ENCODE data around the gene TM9SF3.
"Not testable (repeated sequence)": the region's sequence is repeated elsewhere in the genome, so short reads cannot be mapped to it uniquely, and the experiment has no call there.

TM9SF3 gene

DNA sequence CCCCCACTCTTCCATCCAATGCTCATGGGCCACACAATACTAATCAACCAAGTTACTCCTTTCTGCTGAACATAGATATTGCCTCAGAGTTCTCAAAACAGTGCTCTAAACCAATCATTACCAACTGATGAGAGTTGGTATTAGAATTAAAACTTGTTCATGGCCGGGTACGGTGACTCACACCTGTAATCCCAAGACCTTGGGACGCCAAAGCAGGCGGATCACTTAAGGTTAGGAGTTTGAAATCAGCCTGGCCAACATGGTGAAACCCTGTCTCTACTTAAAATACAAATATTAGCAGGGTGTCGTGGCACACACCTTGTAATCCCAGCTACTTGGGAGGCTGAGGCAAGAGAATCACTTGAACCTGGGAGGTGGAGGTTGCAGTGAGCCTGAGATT, 8.2 kb downstream of the TM9SF3 start:
- DNase-seq (ENCODE audit: low read depth), result no peak

DNA sequence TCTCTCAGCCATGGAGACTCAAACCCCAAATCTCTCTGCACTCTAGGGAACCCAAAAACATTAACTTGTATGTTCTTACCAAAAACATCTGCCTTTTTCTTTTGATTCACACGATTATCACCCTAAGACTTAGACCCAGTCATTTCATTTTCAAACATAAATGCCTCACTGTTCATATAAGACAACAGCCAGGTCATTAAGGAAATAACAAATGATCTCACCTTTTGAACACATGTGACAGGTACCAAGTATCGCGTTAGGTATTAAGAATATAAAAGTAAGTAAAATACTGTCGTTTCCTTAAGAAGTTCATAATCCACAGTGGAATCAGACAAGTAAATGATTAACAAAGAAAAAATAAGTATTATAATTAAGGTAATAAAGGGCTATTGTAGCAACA, 8.8 kb downstream of the TM9SF3 start:
- DNase-seq (ENCODE audit: low read depth), result no peak
- H3K4me1 ChIP-seq (ENCODE audit: control insufficient read depth, insufficient read depth, low read length), result peaks cover 35% of the 10 kb centered on the region
- H3K27me3 ChIP-seq (replicated peaks; ENCODE audit: control insufficient read depth, insufficient read depth, low read length), result no peaks in the 10 kb centered on the region
- H3K4me3 ChIP-seq (ENCODE audit: low read length), result no peak overlapping the region
- H3K36me3 ChIP-seq (ENCODE audit: control insufficient read depth, insufficient read depth, low read length, severe bottlenecking), result peaks cover 3% of the 10 kb centered on the region
- no peak overlapping the region for H3K9ac ChIP-seq (ENCODE audit: low read length)
- no peaks in the 10 kb centered on the region for H3K9me3 ChIP-seq (ENCODE audit: control insufficient read depth, low read length)

More for the DNA sequence above, 8.2 kb downstream of the TM9SF3 start:
- no peaks in the 10 kb centered on the region for H3K27me3 ChIP-seq (replicated peaks; ENCODE audit: control insufficient read depth, insufficient read depth, low read length)
- peaks cover 35% of the 10 kb centered on the region for H3K4me1 ChIP-seq (ENCODE audit: control insufficient read depth, insufficient read depth, low read length)
- H3K9me3 ChIP-seq (ENCODE audit: control insufficient read depth, low read length), result no peaks in the 10 kb centered on the region
- no peak overlapping the region for H3K4me3 ChIP-seq (ENCODE audit: low read length)
- no peak overlapping the region for H3K9ac ChIP-seq (ENCODE audit: low read length)
- peaks cover 3% of the 10 kb centered on the region for H3K36me3 ChIP-seq (ENCODE audit: control insufficient read depth, insufficient read depth, low read length, severe bottlenecking)

DNA sequence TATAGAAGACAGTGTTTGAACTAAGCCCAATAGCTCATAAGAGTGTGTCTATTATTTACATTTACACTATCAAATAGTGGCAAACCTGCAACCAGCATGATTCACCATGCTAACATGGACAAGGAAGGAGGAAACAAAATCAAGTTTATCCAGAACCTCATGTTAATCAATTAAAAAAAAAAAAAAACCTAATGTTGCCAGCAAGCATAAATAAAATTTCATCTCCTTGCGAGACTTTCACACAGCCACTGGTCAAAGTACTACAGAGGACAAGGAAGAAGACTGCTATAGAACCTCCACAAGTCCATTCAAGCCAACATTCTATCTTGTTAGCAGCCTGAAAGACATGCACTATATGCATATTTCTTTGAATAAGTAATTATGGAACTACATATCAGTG, 9.7 kb downstream of the TM9SF3 start:
- no peaks in the 10 kb centered on the region for H3K27me3 ChIP-seq (replicated peaks; ENCODE audit: control insufficient read depth, insufficient read depth, low read length)
- H3K36me3 ChIP-seq (ENCODE audit: control insufficient read depth, insufficient read depth, low read length, severe bottlenecking), result peaks cover 6% of the 10 kb centered on the region
- no peak overlapping the region for H3K9ac ChIP-seq (ENCODE audit: low read length)
- H3K4me3 ChIP-seq (ENCODE audit: low read length), result no peak overlapping the region
- no peaks in the 10 kb centered on the region for H3K9me3 ChIP-seq (ENCODE audit: control insufficient read depth, low read length)
- H3K4me1 ChIP-seq (ENCODE audit: control insufficient read depth, insufficient read depth, low read length), result peaks cover 30% of the 10 kb centered on the region
- no peak for DNase-seq (ENCODE audit: low read depth)

DNA sequence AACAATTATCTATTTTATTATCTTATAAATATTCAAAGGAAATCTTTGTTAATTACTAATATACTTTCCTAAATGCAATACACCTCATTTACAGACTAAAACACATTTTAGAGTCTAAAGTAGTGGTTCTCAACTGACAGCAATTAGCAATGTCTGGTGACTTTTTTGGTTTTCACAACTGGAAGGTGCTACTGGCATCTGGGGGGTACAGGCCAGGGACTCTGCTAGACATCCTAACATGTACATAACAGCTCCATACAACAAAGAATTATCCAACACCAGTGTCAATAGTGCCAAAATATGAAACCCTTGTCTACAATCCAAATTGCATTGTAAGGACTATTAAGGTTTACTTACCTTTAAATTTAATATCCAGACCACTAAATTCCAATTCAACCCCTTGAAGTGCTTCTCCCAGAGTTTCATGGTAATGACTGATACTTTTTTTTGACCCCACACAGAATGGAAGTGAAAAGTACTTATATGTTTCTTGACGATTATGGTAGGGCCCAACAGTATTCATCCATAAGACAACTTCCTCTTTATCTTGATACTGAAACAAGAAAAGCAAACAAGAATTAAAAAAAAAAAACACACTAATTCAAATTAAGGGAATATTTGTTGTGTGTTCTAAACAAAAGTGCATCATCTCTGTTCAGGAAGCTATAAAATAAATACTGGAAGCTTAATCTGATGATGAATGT, 10.4 kb downstream of the TM9SF3 start:
- no peak for DNase-seq (ENCODE audit: low read depth)
- no peak overlapping the region for H3K9ac ChIP-seq (ENCODE audit: low read length)
- H3K9me3 ChIP-seq (ENCODE audit: control insufficient read depth, low read length), result no peaks in the 10 kb centered on the region

DNA sequence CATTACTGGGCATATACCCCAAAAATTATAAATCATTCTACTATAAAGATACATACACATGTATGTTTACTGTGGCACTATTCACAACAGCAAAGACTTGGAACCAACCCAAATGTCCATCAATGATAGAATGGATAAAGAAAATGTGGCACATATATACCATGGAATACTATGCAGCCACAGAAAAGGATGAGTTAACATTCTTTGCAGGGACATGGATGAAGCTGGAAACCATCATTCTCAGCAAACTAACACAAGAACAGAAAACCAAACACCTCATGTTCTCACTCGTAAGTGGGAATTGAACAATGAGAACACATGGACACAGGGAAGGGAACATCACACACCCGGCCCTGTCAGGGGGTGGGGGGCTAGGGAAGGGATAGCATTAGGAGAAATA, 12.2 kb downstream of the TM9SF3 start:
- not testable (repeated sequence) for H3K4me3 ChIP-seq (ENCODE audit: low read length); H3K27me3 ChIP-seq (replicated peaks; ENCODE audit: control insufficient read depth, insufficient read depth, low read length); DNase-seq (ENCODE audit: low read depth); H3K36me3 ChIP-seq (ENCODE audit: control insufficient read depth, insufficient read depth, low read length, severe bottlenecking); H3K9ac ChIP-seq (ENCODE audit: low read length); H3K9me3 ChIP-seq (ENCODE audit: control insufficient read depth, low read length)
- H3K4me1 ChIP-seq (ENCODE audit: control insufficient read depth, insufficient read depth, low read length), result peaks cover 11% of the 10 kb centered on the region

More for the DNA sequence above, 10.4 kb downstream of the TM9SF3 start:
- H3K4me3 ChIP-seq (ENCODE audit: low read length), result no peak overlapping the region
- H3K36me3 ChIP-seq (ENCODE audit: control insufficient read depth, insufficient read depth, low read length, severe bottlenecking), result peaks cover 6% of the 10 kb centered on the region
- no peaks in the 10 kb centered on the region for H3K27me3 ChIP-seq (replicated peaks; ENCODE audit: control insufficient read depth, insufficient read depth, low read length)
- peaks cover 24% of the 10 kb centered on the region for H3K4me1 ChIP-seq (ENCODE audit: control insufficient read depth, insufficient read depth, low read length)

DNA sequence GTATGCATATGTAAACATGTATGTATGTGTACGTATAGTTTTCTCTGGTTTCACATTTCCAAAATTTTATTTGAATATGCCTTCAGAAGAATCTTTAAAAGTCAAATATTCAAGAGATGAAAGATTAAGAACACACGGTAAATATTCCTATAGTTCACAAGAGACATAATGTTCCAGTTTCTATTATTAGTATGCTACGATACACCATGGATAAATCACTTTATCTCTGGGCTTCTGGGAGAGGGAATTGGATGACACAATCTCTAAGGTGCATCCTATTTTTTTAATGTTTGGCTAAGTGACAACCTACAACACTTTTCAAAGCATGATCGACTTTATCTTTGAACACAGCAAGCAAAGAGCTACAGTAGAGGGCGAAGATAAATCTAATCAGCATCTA, 13.8 kb downstream of the TM9SF3 start:
- H3K27me3 ChIP-seq (replicated peaks; ENCODE audit: control insufficient read depth, insufficient read depth, low read length), result no peaks in the 10 kb centered on the region
- no peak for DNase-seq (ENCODE audit: low read depth)
- peaks cover 2% of the 10 kb centered on the region for H3K4me1 ChIP-seq (ENCODE audit: control insufficient read depth, insufficient read depth, low read length)
- peaks cover 9% of the 10 kb centered on the region for H3K36me3 ChIP-seq (ENCODE audit: control insufficient read depth, insufficient read depth, low read length, severe bottlenecking)
- no peaks in the 10 kb centered on the region for H3K9me3 ChIP-seq (ENCODE audit: control insufficient read depth, low read length)
- no peak overlapping the region for H3K9ac ChIP-seq (ENCODE audit: low read length)
- no peak overlapping the region for H3K4me3 ChIP-seq (ENCODE audit: low read length)

DNA sequence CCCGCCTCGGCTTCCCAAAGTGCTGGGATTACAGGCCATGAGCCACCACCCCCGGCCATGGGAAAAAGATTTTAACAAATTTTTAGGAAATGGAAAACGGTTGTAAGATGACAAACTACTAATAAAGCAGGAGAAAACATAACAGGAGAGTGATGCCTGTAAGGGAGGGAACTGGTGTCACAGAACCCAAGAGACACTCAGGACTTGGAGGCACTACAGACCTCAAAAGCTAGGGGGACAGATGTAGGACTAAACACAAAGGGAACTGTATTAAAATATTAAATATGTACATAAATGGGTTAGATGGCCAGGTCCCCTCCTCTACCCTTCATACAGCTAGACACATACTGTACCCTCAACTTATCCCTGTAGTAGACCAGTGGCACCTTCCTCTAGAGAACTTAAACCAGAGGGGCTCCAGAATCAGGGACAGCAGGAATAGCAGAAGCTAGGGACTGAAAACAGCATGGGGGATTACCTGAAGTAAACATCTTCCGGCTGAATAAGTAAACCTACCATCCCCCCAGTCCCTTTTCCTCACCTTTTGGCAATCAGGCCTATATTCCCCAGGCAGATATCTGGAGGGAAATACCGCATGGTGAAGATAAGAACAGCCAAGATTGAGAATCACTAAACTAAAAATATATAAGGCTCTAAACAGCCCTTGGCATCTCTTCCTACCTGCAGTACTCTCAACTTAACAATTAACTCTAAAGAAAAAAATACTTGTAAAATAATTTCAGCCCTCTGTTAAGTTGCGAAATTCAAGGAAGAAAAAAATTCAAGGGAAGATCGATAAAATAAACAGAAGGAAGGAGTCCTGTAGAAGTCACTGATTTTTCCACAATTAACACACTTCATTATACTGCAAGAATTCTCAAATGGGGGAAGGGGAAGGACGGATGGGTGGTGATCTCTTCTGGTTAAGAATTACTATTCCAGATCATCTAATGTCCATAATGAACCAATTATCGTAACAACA, 15.5 kb downstream of the TM9SF3 start:
- Histone ChIP-seq H3K9ac (ENCODE audit: low read length) (no peak overlapping the region), H3K27me3 (replicated peaks; ENCODE audit: control insufficient read depth, insufficient read depth, low read length) (no peaks in the 10 kb centered on the region), H3K4me3 (ENCODE audit: low read length) (no peak overlapping the region), H3K36me3 (ENCODE audit: control insufficient read depth, insufficient read depth, low read length, severe bottlenecking) (peaks cover 9% of the 10 kb centered on the region), H3K9me3 (ENCODE audit: control insufficient read depth, low read length) (no peaks in the 10 kb centered on the region), H3K4me1 (ENCODE audit: control insufficient read depth, insufficient read depth, low read length) (peaks cover 3% of the 10 kb centered on the region)
- DNase-seq (ENCODE audit: low read depth), result no peak

DNA sequence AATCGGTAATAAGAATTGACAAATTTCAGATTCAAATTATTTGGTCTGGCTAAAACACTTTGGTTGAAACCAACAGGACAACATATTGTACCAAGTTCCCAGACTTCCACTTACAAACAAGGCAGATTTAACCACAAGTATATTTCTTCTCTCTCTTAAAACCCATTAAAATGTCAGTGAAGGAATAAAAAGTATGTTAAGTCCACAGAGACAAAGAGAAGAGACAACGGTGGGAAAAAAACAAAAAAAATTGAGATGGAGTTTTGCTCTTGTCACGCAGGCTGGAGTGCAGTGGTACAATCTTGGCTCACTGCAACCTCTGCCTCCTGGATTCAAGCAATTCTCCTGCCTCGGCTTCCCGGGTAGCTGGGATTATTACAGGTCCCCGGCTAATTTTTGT, 16.3 kb downstream of the TM9SF3 start:
- no peaks in the 10 kb centered on the region for H3K27me3 ChIP-seq (replicated peaks; ENCODE audit: control insufficient read depth, insufficient read depth, low read length)
- H3K36me3 ChIP-seq (ENCODE audit: control insufficient read depth, insufficient read depth, low read length, severe bottlenecking), result peaks cover 6% of the 10 kb centered on the region
- DNase-seq (ENCODE audit: low read depth), result no peak
- H3K9ac ChIP-seq (ENCODE audit: low read length), result no peak overlapping the region
- H3K4me1 ChIP-seq (ENCODE audit: control insufficient read depth, insufficient read depth, low read length), result peaks cover 10% of the 10 kb centered on the region
- no peak overlapping the region for H3K4me3 ChIP-seq (ENCODE audit: low read length)
- no peaks in the 10 kb centered on the region for H3K9me3 ChIP-seq (ENCODE audit: control insufficient read depth, low read length)

DNA sequence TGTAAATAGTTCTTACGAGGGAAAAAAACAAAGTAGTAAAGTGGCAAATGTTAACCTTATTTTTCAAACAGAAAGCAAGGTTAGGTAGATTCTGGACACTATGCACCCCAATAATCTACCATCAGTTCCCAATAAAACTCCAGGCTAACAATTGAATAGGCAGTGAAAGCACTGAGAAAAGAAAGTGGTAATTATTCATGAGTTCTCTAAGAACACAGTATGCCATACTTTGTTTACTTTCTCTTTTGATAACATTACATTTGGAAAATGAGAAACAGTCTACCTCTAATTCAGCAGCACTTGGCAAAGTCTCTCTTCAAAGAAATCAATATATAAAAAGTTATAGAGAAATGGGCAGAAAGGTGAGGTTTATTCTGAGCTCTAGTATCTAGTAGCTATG, 18.4 kb downstream of the TM9SF3 start:
- no peak overlapping the region for H3K4me3 ChIP-seq (ENCODE audit: low read length)
- DNase-seq (ENCODE audit: low read depth), result no peak
- no peak overlapping the region for H3K9ac ChIP-seq (ENCODE audit: low read length)
- H3K27me3 ChIP-seq (replicated peaks; ENCODE audit: control insufficient read depth, insufficient read depth, low read length), result no peaks in the 10 kb centered on the region
- peaks cover 10% of the 10 kb centered on the region for H3K4me1 ChIP-seq (ENCODE audit: control insufficient read depth, insufficient read depth, low read length)
- no peaks in the 10 kb centered on the region for H3K9me3 ChIP-seq (ENCODE audit: control insufficient read depth, low read length)
- peaks cover 18% of the 10 kb centered on the region for H3K36me3 ChIP-seq (ENCODE audit: control insufficient read depth, insufficient read depth, low read length, severe bottlenecking)

DNA sequence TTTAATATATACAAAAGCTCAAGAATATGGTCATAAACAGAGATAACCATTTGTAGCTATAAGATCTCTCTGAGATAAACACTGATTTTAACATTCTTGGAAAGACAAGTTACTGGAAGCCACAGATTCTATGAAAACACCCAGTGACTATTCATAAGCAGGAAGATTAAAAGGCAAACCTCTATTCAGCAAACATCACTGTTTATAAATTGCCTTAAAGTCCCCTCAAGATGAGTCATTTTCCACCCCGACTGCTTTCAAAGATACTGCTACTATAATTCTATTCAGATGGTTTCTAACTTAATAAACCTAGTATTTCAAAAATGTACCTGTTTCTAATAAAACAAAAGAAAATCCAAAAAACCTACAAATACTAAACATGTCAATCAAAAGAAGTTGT, 21.0 kb downstream of the TM9SF3 start:
- DNase-seq (ENCODE audit: low read depth), result peak; percentile 60
- H3K27me3 ChIP-seq (replicated peaks; ENCODE audit: control insufficient read depth, insufficient read depth, low read length), result no peaks in the 10 kb centered on the region
- peaks cover 22% of the 10 kb centered on the region for H3K36me3 ChIP-seq (ENCODE audit: control insufficient read depth, insufficient read depth, low read length, severe bottlenecking)
- no peak overlapping the region for H3K9ac ChIP-seq (ENCODE audit: low read length)
- no peaks in the 10 kb centered on the region for H3K9me3 ChIP-seq (ENCODE audit: control insufficient read depth, low read length)
- peaks cover 21% of the 10 kb centered on the region for H3K4me1 ChIP-seq (ENCODE audit: control insufficient read depth, insufficient read depth, low read length)
- no peak overlapping the region for H3K4me3 ChIP-seq (ENCODE audit: low read length)

Data from adipocyte (in vitro differentiated cells).